Breast epithelium (tissue), 3 donors: ENCODE results near the gene APBB2.

Source experiments
- POLR2A ChIP-seq: fragments of 450-650 bp; IDR thresholded peaks from one replicate; pipeline ENCODE4 v1.6.1; 2016; ENCODE audit warnings: antibody characterized with exemption, mild to moderate bottlenecking, moderate library complexity
- POLR2AphosphoS5 ChIP-seq, 3 donors: sonication (generic); formaldehyde crosslinking; IDR thresholded peaks; one replicate each; pipeline ENCODE4 v1.6.1; 2017; ENCODE audit warnings: antibody characterized with exemption in 3 of 3
- TF ChIP-seq, protein P1 (sequence below), 3 donors: fragments of 450-650 bp; IDR thresholded peaks; one replicate each; pipeline ENCODE4 v1.5.1; 2016 to 2017; ENCODE audit warnings: antibody characterized with exemption in 3 of 3, mild to moderate bottlenecking in 3 of 3, moderate library complexity in 3 of 3

DNA sequence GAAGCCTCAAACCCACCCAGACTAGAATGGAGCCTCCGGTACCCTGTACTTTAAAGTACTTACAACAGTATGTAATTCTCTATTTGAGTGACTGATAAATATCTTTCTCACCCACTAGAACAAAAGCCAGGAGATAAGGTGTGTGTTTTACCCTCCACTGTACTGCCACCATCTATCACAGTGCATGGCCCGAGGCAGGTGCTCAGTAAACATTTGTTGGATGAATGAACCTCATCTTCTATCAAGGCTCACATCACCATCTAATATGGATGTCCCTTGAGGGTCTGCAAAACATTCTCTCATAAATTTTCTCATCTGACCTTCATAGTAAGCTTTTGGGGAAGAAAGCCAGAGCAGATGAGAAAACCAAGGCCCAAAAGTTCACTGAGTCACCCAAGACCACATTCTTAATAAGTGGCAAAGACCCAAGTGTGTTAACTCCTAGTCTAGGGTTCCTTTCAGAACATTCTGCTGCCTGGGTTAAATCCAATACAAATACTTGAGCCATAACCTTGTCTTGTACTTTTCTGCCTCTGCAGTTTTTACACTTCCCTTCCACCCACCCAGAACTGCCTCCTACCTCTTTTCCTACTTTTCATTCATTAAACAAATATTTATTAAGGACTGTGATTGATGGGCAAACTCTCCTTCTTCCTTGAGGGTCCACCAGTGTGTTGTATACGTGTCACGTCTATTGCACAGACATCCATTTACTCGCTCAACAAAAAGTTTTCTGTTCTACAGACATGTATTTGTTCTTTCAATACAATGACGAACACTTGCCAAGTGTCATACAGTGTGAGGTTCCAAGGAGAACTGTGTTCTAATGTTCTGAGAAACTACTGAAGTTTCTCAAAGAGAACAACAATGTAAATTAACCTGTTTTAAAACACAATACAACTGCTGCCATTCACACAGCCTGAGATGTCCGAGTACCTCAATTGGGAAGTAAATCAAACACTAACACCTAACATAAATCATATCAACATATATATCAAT is 35.7 kb downstream of the APBB2 start:
- TF ChIP-seq, protein P1, sequence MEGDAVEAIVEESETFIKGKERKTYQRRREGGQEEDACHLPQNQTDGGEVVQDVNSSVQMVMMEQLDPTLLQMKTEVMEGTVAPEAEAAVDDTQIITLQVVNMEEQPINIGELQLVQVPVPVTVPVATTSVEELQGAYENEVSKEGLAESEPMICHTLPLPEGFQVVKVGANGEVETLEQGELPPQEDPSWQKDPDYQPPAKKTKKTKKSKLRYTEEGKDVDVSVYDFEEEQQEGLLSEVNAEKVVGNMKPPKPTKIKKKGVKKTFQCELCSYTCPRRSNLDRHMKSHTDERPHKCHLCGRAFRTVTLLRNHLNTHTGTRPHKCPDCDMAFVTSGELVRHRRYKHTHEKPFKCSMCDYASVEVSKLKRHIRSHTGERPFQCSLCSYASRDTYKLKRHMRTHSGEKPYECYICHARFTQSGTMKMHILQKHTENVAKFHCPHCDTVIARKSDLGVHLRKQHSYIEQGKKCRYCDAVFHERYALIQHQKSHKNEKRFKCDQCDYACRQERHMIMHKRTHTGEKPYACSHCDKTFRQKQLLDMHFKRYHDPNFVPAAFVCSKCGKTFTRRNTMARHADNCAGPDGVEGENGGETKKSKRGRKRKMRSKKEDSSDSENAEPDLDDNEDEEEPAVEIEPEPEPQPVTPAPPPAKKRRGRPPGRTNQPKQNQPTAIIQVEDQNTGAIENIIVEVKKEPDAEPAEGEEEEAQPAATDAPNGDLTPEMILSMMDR (IDR thresholded peaks at IDR 0.05), result no peak
- no peak for TF ChIP-seq POLR2A
- TF ChIP-seq POLR2AphosphoS5 (IDR thresholded peaks at IDR 0.05), result peak in 1 of 3 donors; percentile 17
